Ovary (tissue), 9 donors: ENCODE results near the gene LTB4R. TPM values are rescaled to one million over a fixed set of nuclear protein-coding genes. Genes with fewer than 3 reads are reported as not detected.

ENCODE experiments used
- DNase-seq, 5 donors: peaks; one replicate each; pipeline ENCODE4 v3.0.0-alpha.2; 2019 to 2020
- H3K27ac ChIP-seq, 2 donors: fragments of 200-600 bp; one replicate each; pipeline versions ENCODE4 v1.5.1 to v1.8.0; 2019 to 2022
- H3K27me3 ChIP-seq: fragments of 200-600 bp; one replicate; pipeline ENCODE4 v1.8.0; 2022
- H3K36me3 ChIP-seq: fragments of 200-600 bp; sonication (generic); one replicate; pipeline ENCODE4 v1.5.1; 2019
- H3K4me1 ChIP-seq: one replicate; pipeline ENCODE4 v1.8.1; 2013; ENCODE audit warnings: mild to moderate bottlenecking, moderate library complexity; ENCODE audit not compliant: insufficient read depth
- H3K4me3 ChIP-seq: fragments of 200-600 bp; sonication (generic); one replicate; pipeline ENCODE4 v1.5.1; 2017
- H3K9me3 ChIP-seq, 2 donors: fragments of 200-600 bp in 1 of 2; sonication (generic) in 1 of 2; one replicate each; pipeline versions ENCODE4 v1.5.1 to v1.8.1; 2013 to 2019; ENCODE audit warnings: mild to moderate bottlenecking in 1 of 2, moderate library complexity in 1 of 2
- EP300 ChIP-seq: sonication (generic); formaldehyde crosslinking; IDR thresholded peaks from one replicate; pipeline ENCODE4 v1.6.1; 2017; ENCODE audit warnings: antibody characterized with exemption
- POLR2A ChIP-seq: fragments of 450-650 bp; IDR thresholded peaks from one replicate; pipeline ENCODE4 v1.6.1; 2017; ENCODE audit warnings: antibody characterized with exemption, mild to moderate bottlenecking, moderate library complexity
- WGBS, 3 donors: extraction: QIAGEN DNeasy Blood & Tissue Kit in 1 of 3; methylation state at CpG; one replicate each; pipeline versions ENCODE4 v1.1.5 to v1.1.7; 2013 to 2017; 5-methylcytosine and 5-hydroxymethylcytosine counted together
- intact Hi-C, 4 donors: fragments of 100-400 bp; cut with DNase I; formaldehyde crosslinking; loops; one replicate each; pipeline versions ENCODE4 v1.11.0 to v1.15.1; 2022 to 2023
- polyA plus RNA-seq, 2 donors: library from polyadenylated mRNA; stranded (reverse); fragments of 200-250 nt in 1 of 2; fragments of 350-450 nt in 1 of 2; fragmentation: Illumina TruSeq in 1 of 2; extraction: RNeasy Lipid Tissue Mini Kit (QIAGEN cat#74804) in 1 of 2; gene quantifications; one replicate each; pipeline ENCODE4 v1.2.3, GENCODE V29; 2013 to 2014
- total RNA-seq, 7 donors: library from RNA; depleted of rRNA in 2 of 7; stranded (reverse); fragments of >200 nt in 2 of 7; fragmentation: NEBNext Ultra II Directional in 3 of 7; extraction: Animal tissue kit (Norgen Biotek cat#: 25700) in 3 of 7; gene quantifications; one replicate each; pipeline versions ENCODE4 v1.1.0 to v1.2.4, GENCODE V29; 2016 to 2023
- TF ChIP-seq, protein P1 (sequence below), 3 donors: fragments of 450-650 bp in 2 of 3; fragments of 200-600 bp in 1 of 3; IDR thresholded peaks; one replicate each; pipeline versions ENCODE4 v1.5.1 to v1.8.0; 2016 to 2022; ENCODE audit warnings: antibody characterized with exemption in 3 of 3, mild to moderate bottlenecking in 1 of 3
- donor health status: DM: no; HTN: no; CAD: no; lungs with moderate emphysema.
- donor health status: DM: no; HTN: no; CAD: no.
- donor health status: Bipolar disorder and iron deficiency.
- donor health status: DM: yes; HTN: yes; CAD: no.
- donor health status: DM: no; HTN: no; CAD: no.
- donor health status: DM: yes; HTN: yes; CAD: no.

The LTB4R gene
- total and polyA plus RNA-seq, 9 donors: 2.9 to 9.4 (median 7.6) TPM

DNA sequence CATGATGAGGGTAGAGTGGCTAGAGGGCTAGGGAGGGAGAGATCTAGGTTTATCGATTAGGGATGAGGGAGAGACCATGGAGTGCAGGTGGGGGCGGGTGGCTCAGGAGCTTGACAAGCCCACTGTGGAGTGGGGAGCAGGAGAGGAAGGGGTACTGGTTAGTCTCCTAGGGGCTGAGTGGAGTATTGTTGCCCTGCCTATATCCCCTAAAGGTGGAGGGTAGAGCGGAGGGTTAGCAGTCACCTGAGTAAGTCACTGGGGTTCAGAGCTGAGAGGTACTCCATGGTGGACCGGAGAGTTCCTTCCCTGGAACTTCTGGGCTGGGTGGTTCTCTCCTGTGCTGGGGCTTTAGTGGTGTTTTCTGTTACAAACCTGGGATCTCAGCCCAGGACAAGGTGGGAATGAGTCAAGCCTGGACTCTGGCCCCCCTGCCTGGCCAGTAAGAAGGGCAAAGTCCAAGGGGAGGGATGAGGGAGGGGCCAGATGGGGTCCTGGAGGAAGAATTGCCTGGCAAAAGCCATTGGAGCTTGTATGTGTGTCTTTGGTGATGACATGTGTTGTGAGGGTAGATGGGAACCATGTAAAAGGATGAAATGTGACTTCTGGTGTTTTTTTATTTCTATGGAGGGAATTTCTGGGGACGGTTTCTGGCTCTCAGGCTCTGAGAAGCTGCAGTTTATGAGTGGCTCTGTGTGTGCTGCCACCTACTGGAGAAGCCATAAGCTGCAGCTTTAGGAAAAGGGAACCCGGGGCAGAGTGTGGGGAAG is 3.5 kb upstream of the LTB4R start, which contains the start of gene CIDEB:
Gene CIDEB (minus strand): TSS at position 403 of the 767 bp plus-strand sequence. CDS start 119 bp downstream, at position 284.
- 50 to 59% (median 57%) methylated on average over 6 of the region's 6 CpGs for WGBS, 3 donors
- intact Hi-C loops: loop anchor here in 1 of 4 donors (5.0 kb wide), 1 partner anchor 65 kb away; the partner anchor contains the start of gene TINF2
- Histone ChIP-seq H3K9me3 (no peaks in the 10 kb centered on the region), H3K27me3 (no peaks in the 10 kb centered on the region), H3K4me1 (peaks cover 12% of the 10 kb centered on the region), H3K27ac (no peak within 1 kb of the TSS), H3K36me3 (no peaks in the 10 kb centered on the region), H3K4me3 (no peak within 1 kb of the TSS)
- DNase-seq: peak; percentile 47 to 67 (median 62)
- TF ChIP-seq EP300: no peak
- TF ChIP-seq, protein P1, sequence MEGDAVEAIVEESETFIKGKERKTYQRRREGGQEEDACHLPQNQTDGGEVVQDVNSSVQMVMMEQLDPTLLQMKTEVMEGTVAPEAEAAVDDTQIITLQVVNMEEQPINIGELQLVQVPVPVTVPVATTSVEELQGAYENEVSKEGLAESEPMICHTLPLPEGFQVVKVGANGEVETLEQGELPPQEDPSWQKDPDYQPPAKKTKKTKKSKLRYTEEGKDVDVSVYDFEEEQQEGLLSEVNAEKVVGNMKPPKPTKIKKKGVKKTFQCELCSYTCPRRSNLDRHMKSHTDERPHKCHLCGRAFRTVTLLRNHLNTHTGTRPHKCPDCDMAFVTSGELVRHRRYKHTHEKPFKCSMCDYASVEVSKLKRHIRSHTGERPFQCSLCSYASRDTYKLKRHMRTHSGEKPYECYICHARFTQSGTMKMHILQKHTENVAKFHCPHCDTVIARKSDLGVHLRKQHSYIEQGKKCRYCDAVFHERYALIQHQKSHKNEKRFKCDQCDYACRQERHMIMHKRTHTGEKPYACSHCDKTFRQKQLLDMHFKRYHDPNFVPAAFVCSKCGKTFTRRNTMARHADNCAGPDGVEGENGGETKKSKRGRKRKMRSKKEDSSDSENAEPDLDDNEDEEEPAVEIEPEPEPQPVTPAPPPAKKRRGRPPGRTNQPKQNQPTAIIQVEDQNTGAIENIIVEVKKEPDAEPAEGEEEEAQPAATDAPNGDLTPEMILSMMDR (IDR thresholded peaks at IDR 0.05): peak; percentile 62 to 78 (median 65)

DNA sequence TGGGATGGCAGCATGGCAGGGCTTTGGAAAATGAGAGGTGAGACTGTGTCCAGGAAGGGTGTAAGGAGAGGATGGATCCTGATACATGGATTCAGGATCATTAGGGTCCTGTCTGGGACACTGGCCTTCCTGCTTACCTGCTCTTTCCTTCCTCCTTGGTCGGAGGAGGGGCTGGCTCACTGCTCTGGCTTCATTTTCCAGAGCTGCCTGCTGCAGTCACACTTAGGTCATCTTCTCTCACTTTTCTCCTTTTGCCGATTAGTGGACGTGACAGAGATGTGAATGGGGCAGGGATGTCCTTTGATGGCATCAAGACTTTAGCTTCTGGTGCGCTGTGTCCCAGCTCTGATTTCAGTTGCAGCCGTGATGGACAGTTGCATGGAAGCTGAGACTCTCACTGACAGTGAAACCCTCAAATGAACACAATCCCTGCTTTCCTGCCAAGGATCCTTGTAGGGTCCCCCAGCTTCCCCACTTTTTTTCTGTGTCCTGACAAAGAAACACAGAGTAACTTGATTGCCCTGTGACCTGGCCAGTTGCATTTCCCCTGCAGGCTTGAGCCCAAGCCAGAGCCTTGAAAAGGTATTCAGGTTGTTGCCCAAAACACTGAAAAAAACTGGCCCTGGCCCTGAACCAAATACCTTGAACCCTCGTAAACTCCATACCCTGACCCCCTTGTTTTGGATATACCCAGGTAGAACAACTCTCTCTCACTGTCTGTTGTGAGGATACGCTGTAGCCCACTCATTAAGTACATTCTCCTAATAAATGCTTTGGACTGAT is 2.8 kb upstream of the LTB4R start:
- WGBS, 3 donors: 83 to 85% (median 83%) methylated on average over 7 of the region's 7 CpGs
- Histone ChIP-seq H3K27me3 (no peaks in the 10 kb centered on the region), H3K9me3 (no peaks in the 10 kb centered on the region), H3K27ac (no peak overlapping the region), H3K36me3 (no peaks in the 10 kb centered on the region), H3K4me1 (peaks cover 12% of the 10 kb centered on the region), H3K4me3 (no peak overlapping the region)
- TF ChIP-seq EP300 (no peak), POLR2A (no peak)
- TF ChIP-seq, protein P1 (IDR thresholded peaks at IDR 0.05): no peak
- no peak for DNase-seq
- intact Hi-C loops: loop anchor here in 1 of 4 donors (5.0 kb wide), 1 partner anchor 66 kb away; the partner anchor contains the start of gene TINF2

DNA sequence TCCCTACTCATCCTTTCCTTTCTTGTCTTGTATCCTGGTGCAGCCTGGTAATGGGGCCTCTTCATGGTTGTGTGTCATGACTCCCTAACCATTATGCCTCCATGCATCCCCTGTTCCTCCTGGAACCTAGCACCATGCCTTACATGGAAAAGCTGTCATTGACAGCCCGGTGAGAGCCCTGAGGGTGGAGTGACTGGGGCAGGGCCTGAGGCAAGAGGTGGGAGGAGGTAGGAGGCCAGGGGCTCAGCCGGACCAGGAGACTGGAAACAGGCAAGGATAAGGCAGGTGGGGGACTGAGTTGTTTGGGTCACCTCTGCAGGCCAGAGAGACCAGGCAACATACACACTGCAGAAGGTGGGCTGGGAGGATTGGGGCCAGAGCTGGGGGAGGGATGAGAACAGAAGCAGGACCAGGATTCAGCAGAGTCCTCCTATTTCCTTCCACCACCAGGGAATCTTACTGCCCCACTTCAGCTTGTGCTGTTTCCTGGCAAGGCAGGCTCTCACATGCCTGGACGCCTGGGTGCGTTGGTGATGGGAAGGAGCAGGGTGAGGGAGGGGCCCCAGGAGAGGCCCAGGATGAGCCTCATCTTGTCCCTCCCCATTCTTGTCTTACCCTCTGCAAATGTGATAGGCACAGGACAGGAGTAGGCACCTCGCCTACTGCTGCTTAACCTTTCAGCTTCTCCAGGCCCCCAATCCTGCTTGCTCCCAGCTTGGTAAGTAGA is 1.6 kb upstream of the LTB4R start, which contains the start of gene LTB4R2:
Gene LTB4R2 (plus strand): TSS at position 603 of the 727 bp plus-strand sequence. CDS start 525 bp downstream, outside the sequence.
- TF ChIP-seq EP300: no peak
- no peak for TF ChIP-seq POLR2A
- TF ChIP-seq, protein P1 (IDR thresholded peaks at IDR 0.05): no peak
- intact Hi-C loops: loop anchor here in 2 of 4 donors (5.0 kb wide), 1 partner anchor 67 kb away; the partner anchor contains the start of gene TINF2 (in 2 of the 2)
- peak within 1 kb of the TSS; percentile 40 for H3K4me3 ChIP-seq
- H3K4me1 ChIP-seq: peaks cover 12% of the 10 kb centered on the region
- WGBS, 3 donors: 69 to 71% (median 70%) methylated on average over 5 of the region's 5 CpGs
- no peaks in the 10 kb centered on the region for H3K36me3 ChIP-seq
- DNase-seq: no peak
- no peaks in the 10 kb centered on the region for H3K27me3 ChIP-seq
- peak within 1 kb of the TSS; percentile 9 to 85 for H3K27ac ChIP-seq
- H3K9me3 ChIP-seq: no peaks in the 10 kb centered on the region

DNA sequence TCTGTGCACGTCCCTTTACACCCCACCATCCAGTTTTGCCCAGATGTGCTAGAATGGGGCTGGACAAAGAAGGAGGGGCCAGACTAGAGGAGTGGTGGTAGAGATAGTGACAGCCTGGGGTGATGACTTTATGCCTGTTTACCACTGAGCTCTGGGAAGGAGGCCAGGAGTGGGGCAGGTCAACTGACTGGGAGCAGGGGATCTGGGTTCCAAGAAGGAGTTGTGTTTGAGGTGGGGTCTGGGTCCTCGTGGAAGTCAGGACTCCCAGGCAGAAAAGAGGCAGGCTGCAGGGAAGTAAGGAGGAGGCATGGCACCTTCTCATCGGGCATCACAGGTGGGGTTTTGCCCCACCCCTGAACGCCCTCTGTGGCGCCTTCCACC is 1.0 kb upstream of the LTB4R start:
- Histone ChIP-seq H3K4me3 (peak overlapping the region; percentile 40), H3K27ac (peak overlapping the region in 1 of 2 donors; percentile 85), H3K27me3 (no peaks in the 10 kb centered on the region), H3K4me1 (peaks cover 12% of the 10 kb centered on the region), H3K36me3 (no peaks in the 10 kb centered on the region), H3K9me3 (no peaks in the 10 kb centered on the region)
- WGBS, 3 donors: 19 to 28% (median 20%) methylated on average over 5 of the region's 5 CpGs
- intact Hi-C loops: loop anchor here in 1 of 4 donors (5.0 kb wide), 1 partner anchor 68 kb away; the partner anchor contains the start of gene TINF2
- TF ChIP-seq, protein P1 (IDR thresholded peaks at IDR 0.05): no peak
- TF ChIP-seq EP300: no peak
- TF ChIP-seq POLR2A: no peak
- DNase-seq: peak in 2 of 5 donors; percentile 55 to 68
